Body of pancreas (tissue), 4 donors: ENCODE results near the gene KIF9.

ENCODE experiments used
- POLR2A ChIP-seq, 3 donors: fragments of 450-650 bp; IDR thresholded peaks; one replicate each; pipeline ENCODE4 v1.6.1; 2016; ENCODE audit warnings: antibody characterized with exemption in 3 of 3, mild to moderate bottlenecking in 2 of 3
- TF ChIP-seq, protein P1 (sequence below), 7 experiments: fragments of 450-650 bp in 4 of 7; fragments of 200-600 bp in 3 of 7; sonication (generic) in 3 of 7; IDR thresholded peaks; one replicate each; pipeline ENCODE4 v1.5.1; 2016 to 2019; ENCODE audit warnings: antibody characterized with exemption in 7 of 7

DNA sequence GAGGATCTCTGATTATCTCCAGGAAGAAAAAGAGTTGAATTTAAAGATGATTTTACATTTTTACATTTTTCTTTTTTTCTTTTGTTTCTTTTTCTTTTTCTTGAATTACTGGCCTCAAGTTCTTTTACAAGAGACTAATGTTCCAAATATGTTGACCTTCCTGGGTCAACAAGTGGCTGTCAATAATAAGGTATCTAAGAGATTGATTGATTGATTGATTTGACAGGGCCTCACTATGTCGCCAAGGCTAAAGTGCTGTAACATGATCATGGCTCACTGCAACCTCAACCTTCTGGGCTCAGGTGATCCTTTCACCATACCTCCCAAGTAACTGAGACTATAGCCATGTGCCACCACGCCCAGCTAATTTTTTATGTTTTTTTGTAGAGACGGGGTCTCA lies 44.6 kb downstream of the KIF9 start:
- TF ChIP-seq, protein P1, sequence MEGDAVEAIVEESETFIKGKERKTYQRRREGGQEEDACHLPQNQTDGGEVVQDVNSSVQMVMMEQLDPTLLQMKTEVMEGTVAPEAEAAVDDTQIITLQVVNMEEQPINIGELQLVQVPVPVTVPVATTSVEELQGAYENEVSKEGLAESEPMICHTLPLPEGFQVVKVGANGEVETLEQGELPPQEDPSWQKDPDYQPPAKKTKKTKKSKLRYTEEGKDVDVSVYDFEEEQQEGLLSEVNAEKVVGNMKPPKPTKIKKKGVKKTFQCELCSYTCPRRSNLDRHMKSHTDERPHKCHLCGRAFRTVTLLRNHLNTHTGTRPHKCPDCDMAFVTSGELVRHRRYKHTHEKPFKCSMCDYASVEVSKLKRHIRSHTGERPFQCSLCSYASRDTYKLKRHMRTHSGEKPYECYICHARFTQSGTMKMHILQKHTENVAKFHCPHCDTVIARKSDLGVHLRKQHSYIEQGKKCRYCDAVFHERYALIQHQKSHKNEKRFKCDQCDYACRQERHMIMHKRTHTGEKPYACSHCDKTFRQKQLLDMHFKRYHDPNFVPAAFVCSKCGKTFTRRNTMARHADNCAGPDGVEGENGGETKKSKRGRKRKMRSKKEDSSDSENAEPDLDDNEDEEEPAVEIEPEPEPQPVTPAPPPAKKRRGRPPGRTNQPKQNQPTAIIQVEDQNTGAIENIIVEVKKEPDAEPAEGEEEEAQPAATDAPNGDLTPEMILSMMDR (IDR thresholded peaks at IDR 0.05), result no peak
- TF ChIP-seq POLR2A (IDR thresholded peaks at IDR 0.05), result no peak
